GM18858 (cell line): ENCODE data around the gene GBF1.

Experiments
- ATAC-seq: cut with Tn5 transposase; IDR thresholded peaks from one replicate; pipeline ENCODE4 v1.9.1; 2021; ENCODE audit not compliant: unreplicated experiment

GBF1 gene

GRCh38 chr10:102406815-102407214, 161.5 kb downstream of the GBF1 start:
- no peak for ATAC-seq

- ATAC-seq = no peak
Observed at GRCh38 chr10:102407425-102408130, 162.2 kb downstream of the GBF1 start.

- no peak for ATAC-seq
Observed at GRCh38 chr10:102408131-102408727, 162.9 kb downstream of the GBF1 start.

- ATAC-seq = no peak
Observed at GRCh38 chr10:102408728-102409603, 163.6 kb downstream of the GBF1 start.

- no peak for ATAC-seq
Observed at GRCh38 chr10:102409604-102410428, 164.5 kb downstream of the GBF1 start.

GRCh38 chr10:102410429-102411073, 165.2 kb downstream of the GBF1 start:
- ATAC-seq = no peak

- ATAC-seq = no peak
Observed at GRCh38 chr10:102411341-102412255, 166.3 kb downstream of the GBF1 start.

- no peak for ATAC-seq
Observed at GRCh38 chr10:102412293-102412692, 167.0 kb downstream of the GBF1 start.

GRCh38 chr10:102413053-102413705, 167.8 kb downstream of the GBF1 start:
- no peak for ATAC-seq

- ATAC-seq = no peak
Observed at GRCh38 chr10:102413806-102414561, 168.7 kb downstream of the GBF1 start.

- ATAC-seq = no peak
Observed at GRCh38 chr10:102414749-102415148, 169.4 kb downstream of the GBF1 start.

- no peak for ATAC-seq
Observed at GRCh38 chr10:102416283-102416682, 171.0 kb downstream of the GBF1 start.

GRCh38 chr10:102416695-102417094, 171.4 kb downstream of the GBF1 start:
- ATAC-seq = no peak

- ATAC-seq = no peak
Observed at GRCh38 chr10:102418622-102419268, 173.4 kb downstream of the GBF1 start, which contains the start of gene PSD. Gene PSD, minus strand, starts transcription at chr10:102418785. Its CDS starts 1,747 bp downstream, at chr10:102417038.

GRCh38 chr10:102419269-102420180, 174.2 kb downstream of the GBF1 start:
- ATAC-seq = no peak

GRCh38 chr10:102420181-102420713, 174.9 kb downstream of the GBF1 start:
- ATAC-seq = no peak
